CD14-positive monocyte (primary cell): ENCODE data around the gene CLASP1. TPM values are rescaled to one million over a fixed set of nuclear protein-coding genes. Genes with fewer than 3 reads are reported as not detected.
A peak's percentile ranks its signal among the peaks of the same experiment; 100 is the strongest.

Experiments
- DNase-seq, 3 donors: peaks; one replicate each; pipeline ENCODE4 v3.0.0-alpha.2; 2011 to 2022
- H2AFZ ChIP-seq: 2 replicates; pipeline ENCODE4 v1.6.0; 2012; ENCODE audit warnings: mild to moderate bottlenecking, low read depth, low read length, inconsistent platforms; ENCODE audit not compliant: insufficient read depth, poor library complexity, severe bottlenecking
- H3K27ac ChIP-seq, 2 donors: 1 replicate in 1 of 2; 2 replicates in 1 of 2; pipeline ENCODE4 v1.5.1; 2012 to 2013; ENCODE audit warnings: low read length in 2 of 2, control low read depth in 1 of 2, inconsistent platforms in 1 of 2, low read depth in 1 of 2, mild to moderate bottlenecking in 1 of 2
- H3K27me3 ChIP-seq, 2 donors: one replicate each; pipeline versions ENCODE4 v1.6.0 to v1.6.1; 2011 to 2013; ENCODE audit warnings: low read length in 2 of 2; ENCODE audit not compliant: control insufficient read depth in 2 of 2, insufficient read depth in 2 of 2
- H3K36me3 ChIP-seq, 2 donors: replicated peaks in 1 of 2; 1 replicate in 1 of 2; 2 replicates in 1 of 2; pipeline versions ENCODE4 v1.5.1 to v1.6.1; 2012 to 2013; ENCODE audit warnings: low read length in 2 of 2, control low read depth in 1 of 2, inconsistent platforms in 1 of 2, mild to moderate bottlenecking in 1 of 2; ENCODE audit not compliant: insufficient read depth in 2 of 2, control insufficient read depth in 1 of 2
- H3K4me1 ChIP-seq, 2 donors: 1 replicate in 1 of 2; 2 replicates in 1 of 2; pipeline versions ENCODE4 v1.5.1 to v1.6.1; 2012 to 2013; ENCODE audit warnings: low read length in 2 of 2, control low read depth in 1 of 2, inconsistent platforms in 1 of 2, mild to moderate bottlenecking in 1 of 2, moderate library complexity in 1 of 2; ENCODE audit not compliant: insufficient read depth in 2 of 2, control insufficient read depth in 1 of 2
- H3K4me2 ChIP-seq: replicated peaks from 2 replicates; pipeline ENCODE3; 2012; ENCODE audit warnings: low read length, moderate library complexity, mild to moderate bottlenecking; ENCODE audit not compliant: poor library complexity, severe bottlenecking; ENCODE audit errors: extremely low read depth
- H3K4me3 ChIP-seq, 3 experiments: fragments of 200-600 bp in 1 of 3; sonication (generic) in 1 of 3; replicated peaks in 1 of 3; 1 replicate in 2 of 3; 2 replicates in 1 of 3; pipeline ENCODE4 v1.5.1; 2011 to 2013; ENCODE audit warnings: low read length in 3 of 3, mild to moderate bottlenecking in 3 of 3, control low read depth in 2 of 3, low read depth in 2 of 3, inconsistent platforms in 1 of 3, moderate library complexity in 1 of 3
- H3K79me2 ChIP-seq: 2 replicates; pipeline ENCODE4 v1.6.0; 2012; ENCODE audit warnings: mild to moderate bottlenecking, control low read depth, inconsistent platforms, low read length, moderate library complexity; ENCODE audit not compliant: insufficient read depth
- H3K9ac ChIP-seq: 2 replicates; pipeline ENCODE4 v1.6.0; 2017; ENCODE audit warnings: low read length, mild to moderate bottlenecking; ENCODE audit not compliant: insufficient read depth, poor library complexity, severe bottlenecking
- H3K9me3 ChIP-seq, 2 donors: replicated peaks in 1 of 2; 1 replicate in 1 of 2; 2 replicates in 1 of 2; pipeline versions ENCODE4 v1.5.1 to v1.6.1; 2012 to 2013; ENCODE audit warnings: low read length in 2 of 2, control low read depth in 1 of 2; ENCODE audit not compliant: control insufficient read depth in 1 of 2, insufficient read depth in 1 of 2
- H4K20me1 ChIP-seq: 2 replicates; pipeline ENCODE4 v1.6.0; 2012; ENCODE audit warnings: mild to moderate bottlenecking, low read length, control low read depth, moderate library complexity; ENCODE audit not compliant: insufficient read depth
- H3K27ac Mint-ChIP-seq, 7 donors: one replicate each; pipeline ENCODE4 v1.8.0; 2020; ENCODE audit warnings: mild to moderate bottlenecking in 7 of 7, mixed read lengths in 7 of 7, moderate library complexity in 6 of 7, inconsistent platforms in 2 of 7
- H3K27me3 Mint-ChIP-seq, 3 donors: one replicate each; pipeline ENCODE4 v1.8.0; 2021 to 2022; ENCODE audit warnings: low read depth in 3 of 3, mild to moderate bottlenecking in 3 of 3, mixed read lengths in 3 of 3, moderate library complexity in 3 of 3, inconsistent platforms in 1 of 3
- H3K36me3 Mint-ChIP-seq, 2 donors: one replicate each; pipeline ENCODE4 v1.8.0; 2020; ENCODE audit warnings: mixed read lengths in 2 of 2, inconsistent platforms in 1 of 2, mild to moderate bottlenecking in 1 of 2
- H3K4me1 Mint-ChIP-seq: one replicate; pipeline ENCODE4 v1.8.0; 2020; ENCODE audit warnings: mild to moderate bottlenecking, mixed read lengths
- H3K4me3 Mint-ChIP-seq, 2 donors: one replicate each; pipeline ENCODE4 v1.8.0; 2020; ENCODE audit warnings: mild to moderate bottlenecking in 2 of 2, mixed read lengths in 2 of 2, moderate library complexity in 1 of 2
- H3K9me3 Mint-ChIP-seq, 7 donors: one replicate each; pipeline ENCODE4 v1.8.0; 2020 to 2022; ENCODE audit warnings: mixed read lengths in 7 of 7, mild to moderate bottlenecking in 6 of 7, moderate library complexity in 6 of 7, inconsistent platforms in 2 of 7
- WGBS: methylation state at CpG from one replicate; pipeline ENCODE4 v1.1.5; 2013; ENCODE audit warnings: missing lambda C conversion rate; ENCODE audit not compliant: insufficient coverage; 5-methylcytosine and 5-hydroxymethylcytosine counted together
- intact Hi-C, 2 donors: fragments of 100-400 bp; cut with micrococcal nuclease; formaldehyde crosslinking; loops; one replicate each; pipeline versions ENCODE4 v1.15.0 to v1.15.1; 2023
- polyA plus RNA-seq, 3 donors: library from polyadenylated mRNA; depleted of rRNA in 1 of 3; unstranded in 2 of 3; stranded (reverse) in 1 of 3; fragments of 300-500 nt in 2 of 3; fragments of >200 nt in 1 of 3; fragmentation: Illumina TruSeq in 2 of 3; gene quantifications; 1 replicate in 2 of 3; 2 replicates in 1 of 3; pipeline ENCODE4 v1.2.3, GENCODE V29; 2012 to 2021
- TF ChIP-seq, protein P1 (sequence below): fragments of 200-600 bp; IDR thresholded peaks from one replicate; pipeline ENCODE4 v1.8.0; 2022; ENCODE audit warnings: antibody characterized with exemption, mild to moderate bottlenecking

The CLASP1 gene
- polyA plus RNA-seq, 3 donors = 4.8 to 8.1 (median 7.6) TPM

DNA sequence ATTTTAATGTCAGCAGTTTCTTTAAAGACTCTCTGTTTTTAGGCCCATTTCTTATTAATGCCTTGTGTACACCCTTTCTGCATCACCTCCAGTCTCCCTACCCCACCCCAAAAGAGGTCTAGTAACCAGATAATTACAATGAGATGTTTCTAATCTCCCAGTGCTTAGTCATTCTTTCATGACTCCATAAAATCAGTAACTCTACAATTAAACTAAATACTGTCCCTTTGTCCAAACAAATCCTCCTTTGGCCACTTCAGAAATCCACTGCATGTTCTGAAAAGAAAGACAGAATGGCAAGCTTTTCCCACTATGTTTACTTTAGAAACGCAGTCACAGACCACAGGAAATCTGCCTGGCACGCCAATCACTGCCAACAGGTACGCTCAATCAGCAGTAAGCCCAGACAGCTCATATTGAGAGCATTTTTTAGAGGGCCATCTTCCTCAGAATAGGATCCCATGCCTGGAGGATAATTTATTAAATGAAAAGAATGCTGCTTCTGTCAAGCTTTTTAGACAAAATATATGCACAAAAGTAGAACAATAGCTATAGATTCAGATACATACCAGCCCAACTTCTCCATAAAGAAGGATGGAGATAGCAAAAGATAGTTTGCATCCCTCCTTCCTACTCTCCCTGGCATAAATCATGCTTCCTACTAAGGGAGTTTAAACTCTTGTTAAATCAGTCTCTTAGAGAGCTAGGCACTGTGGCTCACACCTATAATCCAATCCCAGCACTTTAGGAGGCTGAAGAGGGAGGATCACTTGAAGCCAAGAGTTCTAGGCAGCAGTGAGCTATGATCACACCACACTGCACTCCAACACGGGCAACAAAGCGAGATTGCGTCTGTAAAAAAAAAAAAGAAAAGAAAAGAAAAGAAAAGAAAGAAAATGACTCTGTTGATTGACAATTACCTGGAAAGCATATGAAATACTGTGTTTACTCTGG, 14.6 kb downstream of the CLASP1 start:
- no peak overlapping the region for H2AFZ ChIP-seq
- peaks cover 10 to 18% of the 10 kb centered on the region in 2 donors for H3K36me3 Mint-ChIP-seq
- DNase-seq = no peak
- H3K27ac ChIP-seq = no peak overlapping the region
- H3K79me2 ChIP-seq = peaks cover 98% of the 10 kb centered on the region
- no peak overlapping the region for H3K4me3 Mint-ChIP-seq
- H3K4me3 ChIP-seq = no peak overlapping the region
- H3K27ac Mint-ChIP-seq = peak overlapping the region in 2 of 7 donors; percentile 38 to 42
- no peaks in the 10 kb centered on the region for H3K9me3 ChIP-seq
- H3K27me3 ChIP-seq = no peaks in the 10 kb centered on the region
- H3K9ac ChIP-seq = no peak overlapping the region
- peaks cover 0 to 5% of the 10 kb centered on the region in 2 donors for H3K4me1 ChIP-seq
- TF ChIP-seq, protein P1, sequence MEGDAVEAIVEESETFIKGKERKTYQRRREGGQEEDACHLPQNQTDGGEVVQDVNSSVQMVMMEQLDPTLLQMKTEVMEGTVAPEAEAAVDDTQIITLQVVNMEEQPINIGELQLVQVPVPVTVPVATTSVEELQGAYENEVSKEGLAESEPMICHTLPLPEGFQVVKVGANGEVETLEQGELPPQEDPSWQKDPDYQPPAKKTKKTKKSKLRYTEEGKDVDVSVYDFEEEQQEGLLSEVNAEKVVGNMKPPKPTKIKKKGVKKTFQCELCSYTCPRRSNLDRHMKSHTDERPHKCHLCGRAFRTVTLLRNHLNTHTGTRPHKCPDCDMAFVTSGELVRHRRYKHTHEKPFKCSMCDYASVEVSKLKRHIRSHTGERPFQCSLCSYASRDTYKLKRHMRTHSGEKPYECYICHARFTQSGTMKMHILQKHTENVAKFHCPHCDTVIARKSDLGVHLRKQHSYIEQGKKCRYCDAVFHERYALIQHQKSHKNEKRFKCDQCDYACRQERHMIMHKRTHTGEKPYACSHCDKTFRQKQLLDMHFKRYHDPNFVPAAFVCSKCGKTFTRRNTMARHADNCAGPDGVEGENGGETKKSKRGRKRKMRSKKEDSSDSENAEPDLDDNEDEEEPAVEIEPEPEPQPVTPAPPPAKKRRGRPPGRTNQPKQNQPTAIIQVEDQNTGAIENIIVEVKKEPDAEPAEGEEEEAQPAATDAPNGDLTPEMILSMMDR = no peak
- peaks cover 46% of the 10 kb centered on the region for H4K20me1 ChIP-seq
- H3K4me2 ChIP-seq = no peak overlapping the region
- whole genome bisulfite sequencing = 40% methylated on average over 1 of the region's 6 CpGs
- H3K27me3 Mint-ChIP-seq = no peaks in the 10 kb centered on the region
- intact Hi-C loops = no loop called here
- H3K9me3 Mint-ChIP-seq = peaks cover 0 to 6% (median 0%) of the 10 kb centered on the region in 7 donors
- no peaks in the 10 kb centered on the region for H3K36me3 ChIP-seq
- peaks cover 26% of the 10 kb centered on the region for H3K4me1 Mint-ChIP-seq

DNA sequence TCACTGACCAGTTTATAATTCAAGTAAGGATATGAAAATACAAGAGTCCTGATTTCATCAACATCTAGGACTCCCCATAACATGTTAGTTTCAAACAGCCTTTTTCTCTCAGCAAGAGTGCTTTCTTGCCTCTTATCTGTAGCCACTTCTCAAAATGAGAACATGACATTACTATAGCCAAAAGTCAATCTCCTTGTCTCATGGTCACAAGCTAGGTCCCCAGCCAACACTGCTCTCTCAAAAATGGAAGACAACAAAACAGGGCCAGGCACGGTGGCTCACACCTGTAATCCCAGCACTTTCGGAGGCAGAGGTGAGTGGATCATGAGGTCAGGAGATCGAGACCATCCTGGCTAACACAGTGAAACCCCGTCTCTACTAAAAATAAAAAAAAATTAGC, 15.8 kb downstream of the CLASP1 start:
- Histone ChIP-seq H3K9ac (no peak overlapping the region), H3K4me3 (no peak overlapping the region), H3K27ac (no peak overlapping the region), H3K27me3 (no peaks in the 10 kb centered on the region), H2AFZ (no peak overlapping the region), H3K4me2 (no peak overlapping the region), H3K79me2 (peaks cover 98% of the 10 kb centered on the region), H3K4me1 (peaks cover 0 to 5% of the 10 kb centered on the region in 2 donors), H3K9me3 (no peaks in the 10 kb centered on the region), H3K36me3 (no peaks in the 10 kb centered on the region), H4K20me1 (peaks cover 46% of the 10 kb centered on the region)
- peaks cover 25% of the 10 kb centered on the region for H3K4me1 Mint-ChIP-seq
- no peak for DNase-seq
- intact Hi-C loops = no loop called here
- TF ChIP-seq, protein P1 = no peak
- no CpG with 5 or more reads among the region's 4 CpGs for WGBS
- no peaks in the 10 kb centered on the region for H3K27me3 Mint-ChIP-seq
- H3K27ac Mint-ChIP-seq = peak overlapping the region in 3 of 7 donors; percentile 3 to 66 (median 15)
- peaks cover 8 to 18% of the 10 kb centered on the region in 2 donors for H3K36me3 Mint-ChIP-seq
- no peak overlapping the region for H3K4me3 Mint-ChIP-seq
- H3K9me3 Mint-ChIP-seq = peaks cover 0 to 6% (median 0%) of the 10 kb centered on the region in 7 donors
